Measurements from ENCODE around the gene ACYP1. TPM values are rescaled to one million over a fixed set of nuclear protein-coding genes. Genes with fewer than 3 reads are reported as not detected.

Gene ACYP1
- total and polyA plus RNA-seq, 2 of the 13 experiments (the other 11 are each of a cell fraction or from before 2014, with no cell fraction given) = 9.7 to 22.4 TPM

- BruUV-seq (replicated peaks) = no TSS peak
- Histone ChIP-seq H3K27me3 (ENCODE audit: control insufficient read depth in 1 of 2, insufficient read depth in 2 of 2, low read length in 2 of 2) (no peaks in the 10 kb centered on the region), H3K4me3 (replicated peaks in 1 of 3; ENCODE audit: insufficient read depth in 1 of 3, low read depth in 2 of 3, low read length in 3 of 3) (no peak overlapping the region), H3K9me3 (ENCODE audit: low read length) (no peaks in the 10 kb centered on the region), H3K9ac (ENCODE audit: insufficient read depth, low read depth, low read length) (no peak overlapping the region), H3K36me3 (replicated peaks in 1 of 2; ENCODE audit: control insufficient read depth in 1 of 2, insufficient read depth in 2 of 2, low read length in 2 of 2) (no peaks in the 10 kb centered on the region; a peak in 2 of 5 replicates), H3K4me1 (ENCODE audit: insufficient read depth, low read length) (peaks cover 54% of the 10 kb centered on the region), H3K27ac (ENCODE audit: extremely low read length, insufficient read depth, low read length) (no peak overlapping the region), H3K79me2 (ENCODE audit: insufficient read depth, low read length) (peaks cover 21% of the 10 kb centered on the region), H3K4me2 (ENCODE audit: low read depth, low read length) (peak overlapping the region; percentile 0; the same call in 1 of the 2 replicates), H2AFZ (ENCODE audit: low read length) (no peak overlapping the region), H4K20me1 (ENCODE audit: insufficient read depth, low read length) (no peaks in the 10 kb centered on the region)
- intact Hi-C loops (cut with micrococcal nuclease; ENCODE audit: unreplicated experiment) = no loop called here
- CTCF ChIA-PET (ENCODE audit: low intra/inter-chr PET ratio, low total read pairs) = no interaction called here
- in situ Hi-C loops (cut with HindIII; ENCODE audit: extremely low pct_ligation_motif_present, low pct_unique_long_range_greater_than_20kb) = no loop called here
- FAIRE-seq (no peak), ATAC-seq (no peak), DNase-seq (ENCODE audit: low spot score) (no peak)
- POLR2A ChIA-PET = interaction anchor here (0.7 to 4.2 kb wide), 5 partner anchors 14 to 100 kb away, joined by 3 to 18 read pairs (median 3); partner anchors contain the start of genes ACYP1, PGF and ZC2HC1C
- WGBS (ENCODE audit: low lambda C conversion rate) = 98% methylated on average over 5 of the region's 5 CpGs
- TF ChIP-seq ZBTB34 (CRISPR knock-in tag; IDR thresholded peaks at IDR 0.05) (no peak), ZNF546 (CRISPR knock-in tag; conservative IDR thresholded peaks at IDR 0.05) (no peak), ZNF614 (CRISPR knock-in tag; IDR thresholded peaks at IDR 0.05; ENCODE audit: borderline replicate concordance) (no peak), RFXAP (CRISPR knock-in tag; IDR thresholded peaks at IDR 0.05; ENCODE audit: borderline replicate concordance) (no peak), NFKBIZ (CRISPR knock-in tag; IDR thresholded peaks at IDR 0.05) (no peak)
- TF ChIP-seq, protein P1, sequence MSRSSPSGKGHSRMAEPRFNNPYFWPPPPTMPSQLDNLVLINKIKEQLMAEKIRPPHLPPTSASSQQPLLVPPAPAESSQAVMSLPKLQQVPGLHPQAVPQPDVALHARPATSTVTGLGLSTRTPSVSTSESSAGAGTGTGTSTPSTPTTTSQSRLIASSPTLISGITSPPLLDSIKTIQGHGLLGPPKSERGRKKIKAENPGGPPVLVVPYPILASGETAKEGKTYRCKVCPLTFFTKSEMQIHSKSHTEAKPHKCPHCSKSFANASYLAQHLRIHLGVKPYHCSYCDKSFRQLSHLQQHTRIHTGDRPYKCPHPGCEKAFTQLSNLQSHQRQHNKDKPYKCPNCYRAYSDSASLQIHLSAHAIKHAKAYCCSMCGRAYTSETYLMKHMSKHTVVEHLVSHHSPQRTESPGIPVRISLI (CRISPR knock-in tag; IDR thresholded peaks at IDR 0.05; ENCODE audit: borderline replicate concordance) = no peak
- TF ChIP-seq, protein P2, sequence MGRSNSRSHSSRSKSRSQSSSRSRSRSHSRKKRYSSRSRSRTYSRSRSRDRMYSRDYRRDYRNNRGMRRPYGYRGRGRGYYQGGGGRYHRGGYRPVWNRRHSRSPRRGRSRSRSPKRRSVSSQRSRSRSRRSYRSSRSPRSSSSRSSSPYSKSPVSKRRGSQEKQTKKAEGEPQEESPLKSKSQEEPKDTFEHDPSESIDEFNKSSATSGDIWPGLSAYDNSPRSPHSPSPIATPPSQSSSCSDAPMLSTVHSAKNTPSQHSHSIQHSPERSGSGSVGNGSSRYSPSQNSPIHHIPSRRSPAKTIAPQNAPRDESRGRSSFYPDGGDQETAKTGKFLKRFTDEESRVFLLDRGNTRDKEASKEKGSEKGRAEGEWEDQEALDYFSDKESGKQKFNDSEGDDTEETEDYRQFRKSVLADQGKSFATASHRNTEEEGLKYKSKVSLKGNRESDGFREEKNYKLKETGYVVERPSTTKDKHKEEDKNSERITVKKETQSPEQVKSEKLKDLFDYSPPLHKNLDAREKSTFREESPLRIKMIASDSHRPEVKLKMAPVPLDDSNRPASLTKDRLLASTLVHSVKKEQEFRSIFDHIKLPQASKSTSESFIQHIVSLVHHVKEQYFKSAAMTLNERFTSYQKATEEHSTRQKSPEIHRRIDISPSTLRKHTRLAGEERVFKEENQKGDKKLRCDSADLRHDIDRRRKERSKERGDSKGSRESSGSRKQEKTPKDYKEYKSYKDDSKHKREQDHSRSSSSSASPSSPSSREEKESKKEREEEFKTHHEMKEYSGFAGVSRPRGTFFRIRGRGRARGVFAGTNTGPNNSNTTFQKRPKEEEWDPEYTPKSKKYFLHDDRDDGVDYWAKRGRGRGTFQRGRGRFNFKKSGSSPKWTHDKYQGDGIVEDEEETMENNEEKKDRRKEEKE (IDR thresholded peaks at IDR 0.05) = no peak
- TF ChIP-seq, protein P3, sequence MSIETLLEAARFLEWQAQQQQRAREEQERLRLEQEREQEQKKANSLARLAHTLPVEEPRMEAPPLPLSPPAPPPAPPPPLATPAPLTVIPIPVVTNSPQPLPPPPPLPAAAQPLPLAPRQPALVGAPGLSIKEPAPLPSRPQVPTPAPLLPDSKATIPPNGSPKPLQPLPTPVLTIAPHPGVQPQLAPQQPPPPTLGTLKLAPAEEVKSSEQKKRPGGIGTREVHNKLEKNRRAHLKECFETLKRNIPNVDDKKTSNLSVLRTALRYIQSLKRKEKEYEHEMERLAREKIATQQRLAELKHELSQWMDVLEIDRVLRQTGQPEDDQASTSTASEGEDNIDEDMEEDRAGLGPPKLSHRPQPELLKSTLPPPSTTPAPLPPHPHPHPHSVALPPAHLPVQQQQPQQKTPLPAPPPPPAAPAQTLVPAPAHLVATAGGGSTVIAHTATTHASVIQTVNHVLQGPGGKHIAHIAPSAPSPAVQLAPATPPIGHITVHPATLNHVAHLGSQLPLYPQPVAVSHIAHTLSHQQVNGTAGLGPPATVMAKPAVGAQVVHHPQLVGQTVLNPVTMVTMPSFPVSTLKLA (IDR thresholded peaks at IDR 0.05) = no peak
These were observed 14.7 kb downstream of the ACYP1 start for GRCh38 chr14:75049136-75049535.

Data from HepG2 (cell line).